GM18511 (cell line): ENCODE measurements around the gene CAMTA2.

Experiments used
- ATAC-seq: cut with Tn5 transposase; IDR thresholded peaks from one replicate; pipeline ENCODE4 v1.9.1; 2021; ENCODE audit warnings: mild to moderate bottlenecking, moderate library complexity; ENCODE audit not compliant: unreplicated experiment

The CAMTA2 gene

GRCh38 chr17:4968486-4969046 lies 18.9 kb downstream of the CAMTA2 start:
- no peak for ATAC-seq

DNA sequence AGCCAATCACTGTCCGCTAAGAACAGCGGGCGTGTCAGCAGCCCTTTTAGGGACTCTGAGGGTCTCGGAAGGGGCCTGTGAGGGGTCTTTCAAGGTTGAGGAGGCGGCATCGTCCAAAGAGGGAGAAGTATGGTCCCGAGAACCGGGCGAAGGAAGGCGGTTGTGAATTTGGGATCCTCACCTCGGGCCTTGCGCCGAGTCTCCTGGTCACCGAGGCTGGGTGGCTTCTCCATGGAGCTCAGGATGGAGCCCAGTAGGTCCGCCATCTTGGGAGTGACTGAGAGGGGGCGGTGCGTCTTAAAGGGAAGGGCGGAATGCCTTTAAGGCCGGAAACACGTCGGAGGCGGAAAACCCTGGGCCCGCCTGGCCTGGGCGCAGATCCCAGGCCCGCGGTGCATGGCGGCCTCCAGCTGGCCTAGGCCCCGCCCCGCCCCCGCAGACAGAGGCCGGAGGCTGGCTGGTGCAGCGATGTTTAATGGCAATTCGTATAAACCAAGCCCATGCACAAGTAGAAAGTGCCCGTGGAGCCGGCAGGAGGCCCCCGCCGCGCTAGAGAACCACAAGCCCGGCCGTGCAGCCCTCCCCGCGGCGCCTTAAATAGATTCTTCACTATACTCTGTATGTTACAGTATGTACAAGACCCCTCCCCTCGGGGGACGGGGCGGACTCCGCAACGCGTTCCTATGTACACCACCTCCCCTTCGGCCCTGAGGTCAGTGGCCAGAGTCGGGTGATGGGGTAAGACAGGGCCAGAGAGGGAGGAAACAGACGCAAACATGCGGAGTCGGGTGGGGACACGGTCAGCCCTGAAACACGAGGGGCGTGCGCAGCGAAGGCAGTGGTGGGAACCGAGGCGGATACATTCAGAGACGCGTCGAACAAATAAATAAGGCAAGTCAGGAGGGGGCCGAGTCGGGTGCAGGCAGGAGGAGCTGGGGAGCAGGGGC lies 19.7 kb downstream of the CAMTA2 start, which contains the start of gene SPAG7:
Gene SPAG7, minus strand, starts transcription at position 279 of the 947 bp plus-strand sequence. Its CDS starts 13 bp downstream, at position 266.
- ATAC-seq, result peak; percentile 67

GRCh38 chr17:4966844-4967538 lies 20.5 kb downstream of the CAMTA2 start:
- peak; percentile 85 for ATAC-seq

GRCh38 chr17:4965311-4965986 lies 22.0 kb downstream of the CAMTA2 start:
- ATAC-seq, result no peak

DNA sequence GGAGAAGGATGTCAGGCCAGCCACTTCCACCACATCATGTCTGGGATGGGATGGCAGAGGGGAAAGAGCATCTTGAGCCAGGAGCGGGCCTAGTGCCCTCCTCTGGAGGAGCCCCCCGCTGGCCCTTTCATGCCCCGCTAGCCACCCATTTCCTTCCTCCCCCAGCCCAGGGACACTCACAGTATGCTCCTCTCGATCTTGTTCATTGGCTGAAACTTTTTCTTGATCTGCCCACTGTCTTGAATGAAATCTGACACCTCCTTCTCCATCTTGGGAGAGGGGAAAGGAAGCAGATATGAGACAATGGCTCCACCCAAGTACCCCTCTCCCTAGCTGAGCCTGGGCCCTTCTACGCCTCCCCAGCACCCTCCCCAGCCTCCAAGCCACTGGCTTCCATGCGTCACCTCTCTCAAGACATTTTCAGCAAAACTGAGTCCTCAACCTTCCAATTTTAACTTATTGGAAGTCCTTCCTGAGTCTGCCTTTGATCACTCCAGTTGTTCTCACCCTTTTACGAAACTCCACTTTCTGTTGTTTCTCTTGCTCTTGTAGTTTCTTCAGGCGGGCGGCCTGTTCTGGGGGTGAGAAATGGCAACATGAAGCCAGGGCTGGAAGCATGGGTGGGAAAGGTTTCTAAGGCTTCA lies 27.1 kb downstream of the CAMTA2 start:
- ATAC-seq, result no peak

DNA sequence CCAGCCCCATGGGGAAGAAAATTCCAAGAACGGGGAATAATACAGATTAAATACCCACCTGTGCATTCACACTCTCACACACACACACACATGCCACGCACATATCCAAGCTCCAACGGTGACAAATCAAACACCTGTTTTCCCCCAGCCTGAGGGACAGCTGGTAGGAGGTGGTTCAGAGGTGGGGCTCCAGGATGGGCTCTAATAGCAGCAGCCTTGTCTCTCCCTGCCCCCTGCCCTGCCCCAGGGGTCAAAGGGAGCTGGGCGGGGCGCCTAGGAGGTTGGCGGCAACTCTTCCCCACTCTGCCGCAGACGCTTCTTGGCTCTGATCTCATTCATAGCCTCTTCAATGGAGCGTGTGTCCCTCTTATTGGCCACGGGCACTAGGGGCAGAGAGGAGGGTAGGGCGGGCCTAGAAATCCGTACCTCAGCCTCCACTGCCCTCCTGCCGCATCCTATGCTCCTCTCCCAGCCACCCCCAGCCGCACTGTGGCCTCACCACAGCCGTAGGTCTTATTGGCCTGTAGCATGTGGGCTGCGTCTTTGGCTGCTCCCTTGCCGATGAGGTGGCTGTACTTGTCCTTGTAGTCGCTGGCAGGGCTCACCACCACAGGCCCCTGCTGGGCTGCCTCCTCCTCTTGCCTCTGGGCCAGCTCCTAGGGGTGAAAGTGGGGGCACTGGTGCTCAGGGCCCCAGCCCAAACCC lies 28.1 kb downstream of the CAMTA2 start:
- ATAC-seq, result no peak

DNA sequence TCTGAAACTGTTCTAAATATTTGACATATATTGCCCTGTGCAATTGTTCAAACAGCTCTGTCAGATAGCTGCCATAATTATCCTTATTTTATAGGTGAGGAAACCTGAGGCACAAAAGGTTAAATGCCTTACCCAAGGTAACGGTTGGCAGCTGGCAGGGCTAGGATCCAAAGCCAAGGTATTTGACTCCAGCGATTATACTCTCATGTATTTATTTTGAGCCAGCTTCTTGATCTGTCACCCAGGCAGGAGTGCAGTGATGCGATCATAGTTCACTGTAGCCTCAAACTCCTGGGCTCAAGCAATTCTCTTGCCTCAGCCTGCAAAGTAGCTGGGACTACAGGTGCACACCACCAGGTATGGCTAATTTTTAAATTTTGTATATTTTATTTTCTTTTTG lies 29.4 kb downstream of the CAMTA2 start:
- ATAC-seq, result no peak

DNA sequence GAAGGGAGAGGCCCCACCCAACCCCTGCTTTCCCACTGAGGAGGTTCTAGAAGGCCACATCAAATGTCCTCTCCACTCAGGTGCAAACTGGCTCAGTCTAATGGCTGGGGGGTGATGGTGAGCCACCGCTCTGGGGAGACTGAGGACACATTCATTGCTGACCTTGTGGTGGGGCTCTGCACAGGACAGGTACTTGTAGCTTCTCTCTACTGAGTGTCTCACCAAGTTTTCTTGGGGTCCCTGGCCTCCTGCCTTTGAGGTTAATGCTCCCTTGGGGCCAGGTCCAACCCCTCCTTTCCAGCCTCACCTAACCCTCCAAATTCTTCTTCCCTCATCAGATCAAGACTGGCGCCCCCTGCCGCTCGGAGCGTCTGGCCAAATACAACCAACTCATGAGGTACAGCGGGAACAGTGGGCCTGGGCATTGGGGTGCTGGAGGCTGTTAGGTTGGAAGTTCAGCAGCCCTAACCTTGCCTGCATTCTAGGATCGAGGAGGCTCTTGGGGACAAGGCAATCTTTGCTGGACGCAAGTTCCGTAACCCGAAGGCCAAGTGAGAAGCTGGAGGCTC lies 30.9 kb downstream of the CAMTA2 start:
- ATAC-seq, result no peak

DNA sequence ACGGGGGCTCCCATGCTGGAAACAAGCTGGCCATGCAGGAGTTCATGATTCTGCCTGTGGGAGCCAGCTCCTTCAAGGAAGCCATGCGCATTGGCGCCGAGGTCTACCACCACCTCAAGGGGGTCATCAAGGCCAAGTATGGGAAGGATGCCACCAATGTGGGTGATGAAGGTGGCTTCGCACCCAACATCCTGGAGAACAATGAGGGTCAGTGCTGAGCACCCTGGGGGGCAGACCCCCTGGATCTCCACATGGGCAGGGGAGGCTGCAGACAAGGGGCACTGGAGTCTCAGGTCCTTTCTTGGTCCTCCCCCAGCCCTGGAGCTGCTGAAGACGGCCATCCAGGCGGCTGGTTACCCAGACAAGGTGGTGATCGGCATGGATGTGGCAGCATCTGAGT lies 32.4 kb downstream of the CAMTA2 start:
- no peak for ATAC-seq

DNA sequence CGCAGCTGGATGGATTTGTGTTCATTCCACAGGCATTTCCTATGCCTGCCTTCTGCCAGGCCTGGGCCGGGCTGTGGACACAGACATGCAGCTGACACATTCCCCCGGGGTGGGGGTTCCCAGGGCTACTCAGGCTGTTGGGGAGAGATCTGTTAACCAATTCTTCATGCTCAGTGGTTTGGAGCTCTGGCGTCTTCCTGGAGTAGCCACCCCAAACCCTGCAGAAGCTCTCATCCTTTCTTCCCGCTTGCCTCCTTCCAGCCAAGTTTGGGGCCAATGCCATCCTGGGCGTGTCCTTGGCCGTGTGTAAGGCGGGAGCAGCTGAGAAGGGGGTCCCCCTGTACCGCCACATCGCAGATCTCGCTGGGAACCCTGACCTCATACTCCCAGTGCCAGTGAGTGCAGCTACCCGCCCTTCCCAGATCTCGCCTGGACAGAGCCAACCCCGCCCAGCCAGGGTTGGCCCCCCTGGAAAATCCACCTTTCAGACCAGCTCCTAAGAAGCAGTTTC lies 34.0 kb downstream of the CAMTA2 start:
- no peak for ATAC-seq

DNA sequence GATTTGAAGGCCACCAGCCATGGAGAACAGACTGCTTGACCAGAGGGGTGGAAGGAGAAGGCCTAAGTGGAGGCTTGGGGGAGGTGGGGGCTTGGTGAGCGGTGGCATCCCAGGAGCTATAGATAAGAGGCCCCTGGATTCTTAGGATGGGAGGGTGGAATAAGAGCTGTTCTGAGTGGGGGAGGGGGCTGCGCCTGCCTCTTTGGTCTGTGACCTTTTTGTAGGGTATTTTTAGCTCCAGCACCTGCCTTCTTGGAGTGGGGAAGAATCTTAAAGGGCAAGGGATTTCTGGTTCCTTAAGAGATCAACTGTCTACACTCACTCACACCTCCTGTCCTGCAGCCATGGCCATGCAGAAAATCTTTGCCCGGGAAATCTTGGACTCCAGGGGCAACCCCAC lies 36.0 kb downstream of the CAMTA2 start:
- no peak for ATAC-seq

GRCh38 chr17:4950746-4951204 lies 36.7 kb downstream of the CAMTA2 start, which contains the start of gene ENO3:
Gene ENO3 (plus strand): TSS chr17:4951119. CDS start chr17:4951830, 711 bp downstream.
- ATAC-seq, result no peak

DNA sequence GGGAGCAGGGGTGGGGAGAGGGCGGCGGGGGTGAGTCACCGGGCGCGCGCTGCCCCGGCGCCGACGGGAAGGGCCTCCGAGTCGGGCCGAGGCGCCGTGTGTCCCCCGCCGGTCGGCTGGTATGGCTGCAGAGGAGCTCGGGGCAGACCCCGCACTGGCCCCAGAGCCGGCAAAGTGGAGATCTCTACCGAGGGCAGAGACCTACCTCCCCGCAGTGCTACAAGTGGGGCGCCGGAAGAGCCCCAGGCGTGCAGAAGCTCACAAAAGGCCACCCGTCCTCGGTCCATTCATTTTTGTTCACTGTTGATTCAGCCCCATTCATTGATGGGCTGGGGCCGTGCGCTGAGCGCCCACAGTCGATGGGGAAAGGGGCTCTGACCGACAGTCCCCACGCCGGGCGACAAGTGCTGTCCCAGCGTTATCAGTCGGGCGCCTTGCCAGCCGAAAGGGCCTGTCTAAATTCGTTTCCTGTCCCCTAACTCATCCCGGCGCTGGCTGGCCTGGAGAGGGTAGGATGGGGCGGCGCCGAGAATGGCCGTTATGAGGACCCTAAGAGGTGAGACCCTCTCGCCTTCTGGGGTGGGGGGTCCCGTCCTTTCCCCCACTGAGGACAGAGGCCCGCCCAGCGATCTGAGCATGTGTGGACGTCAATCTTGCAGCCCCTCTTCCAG lies 37.3 kb downstream of the CAMTA2 start:
- ATAC-seq, result peak; percentile 14

DNA sequence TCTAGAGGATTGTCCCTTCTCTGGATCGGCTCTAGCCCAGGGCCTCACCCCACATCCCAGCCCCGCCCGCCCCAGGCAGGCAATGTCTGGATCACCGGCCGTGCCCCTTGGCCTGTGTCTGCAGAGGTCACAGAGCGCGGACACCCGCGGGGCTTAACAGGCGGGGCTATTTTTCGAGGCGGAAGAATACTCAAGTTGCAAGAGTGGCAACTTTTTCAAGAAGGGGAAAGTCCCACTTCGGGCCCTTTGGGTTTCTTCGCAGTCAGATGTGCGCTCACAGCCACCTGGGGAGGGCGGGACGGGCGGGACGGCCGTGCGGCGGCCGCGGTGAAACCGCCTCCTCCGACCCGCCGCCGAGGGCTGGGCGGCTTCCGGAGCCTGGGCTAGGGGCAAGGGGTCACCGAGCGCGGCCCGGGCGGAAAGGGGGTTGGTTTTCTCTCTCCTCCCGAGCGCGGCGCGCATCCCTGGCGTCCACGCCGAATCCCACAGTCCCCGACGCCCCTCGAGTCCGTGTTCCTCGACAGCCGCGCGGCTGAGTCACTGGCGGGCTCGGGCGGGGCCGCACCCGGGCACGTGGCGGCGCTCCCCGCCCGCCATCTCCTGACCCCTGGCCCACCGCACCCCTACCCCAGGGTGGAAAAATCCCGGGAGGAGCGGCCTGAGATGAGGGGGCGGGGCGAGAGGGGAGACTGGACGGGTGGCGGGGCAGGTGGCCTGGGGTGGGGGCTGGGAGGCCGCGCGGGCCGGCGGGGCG lies 38.0 kb downstream of the CAMTA2 start:
- ATAC-seq, result peak; percentile 35

- peak; percentile 33 for ATAC-seq
Measured at GRCh38 chr17:4948931-4949320, 38.5 kb downstream of the CAMTA2 start.

- ATAC-seq, result peak; percentile 30
Measured at GRCh38 chr17:4948166-4948930, 39.1 kb downstream of the CAMTA2 start, which contains the start of gene PFN1. Gene PFN1 (minus strand): TSS chr17:4948530. CDS start chr17:4948394, 136 bp downstream.
